ENCODE measurements around the gene ZNF609. TPM values are rescaled to one million over a fixed set of nuclear protein-coding genes. Genes with fewer than 3 reads are reported as not detected.
A peak's percentile ranks its signal among the peaks of the same experiment; 100 is the strongest.

The ZNF609 gene
- total and polyA plus RNA-seq, 10 of the 15 experiments (the other 5 are each of a cell fraction or from before 2014, with no cell fraction given): 5.1 to 35.3 (median 13.6) TPM

DNA sequence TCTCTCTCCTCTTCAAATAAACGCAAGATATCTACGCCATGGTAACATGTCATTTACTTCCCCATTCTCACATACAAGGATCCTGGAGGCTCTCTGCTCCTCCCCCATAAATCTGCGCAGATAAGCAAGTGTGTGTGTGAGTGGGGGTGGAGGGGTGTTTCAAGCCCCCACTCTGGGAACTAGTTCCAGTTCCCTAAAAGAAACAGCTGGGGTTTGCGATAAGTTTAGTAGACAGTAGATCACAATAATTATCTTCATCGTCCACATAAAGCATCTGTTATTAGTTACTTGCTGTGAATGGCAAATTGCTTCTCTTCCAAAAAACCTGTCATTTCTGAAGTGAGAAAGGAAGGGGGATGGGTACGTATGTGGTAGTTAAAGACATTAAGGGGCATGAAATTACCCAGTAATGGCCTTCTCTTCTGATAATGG, 235.2 kb downstream of the ZNF609 start (continued):
- TF ChIP-seq, protein P1, sequence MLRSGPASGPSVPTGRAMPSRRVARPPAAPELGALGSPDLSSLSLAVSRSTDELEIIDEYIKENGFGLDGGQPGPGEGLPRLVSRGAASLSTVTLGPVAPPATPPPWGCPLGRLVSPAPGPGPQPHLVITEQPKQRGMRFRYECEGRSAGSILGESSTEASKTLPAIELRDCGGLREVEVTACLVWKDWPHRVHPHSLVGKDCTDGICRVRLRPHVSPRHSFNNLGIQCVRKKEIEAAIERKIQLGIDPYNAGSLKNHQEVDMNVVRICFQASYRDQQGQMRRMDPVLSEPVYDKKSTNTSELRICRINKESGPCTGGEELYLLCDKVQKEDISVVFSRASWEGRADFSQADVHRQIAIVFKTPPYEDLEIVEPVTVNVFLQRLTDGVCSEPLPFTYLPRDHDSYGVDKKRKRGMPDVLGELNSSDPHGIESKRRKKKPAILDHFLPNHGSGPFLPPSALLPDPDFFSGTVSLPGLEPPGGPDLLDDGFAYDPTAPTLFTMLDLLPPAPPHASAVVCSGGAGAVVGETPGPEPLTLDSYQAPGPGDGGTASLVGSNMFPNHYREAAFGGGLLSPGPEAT (IDR thresholded peaks at IDR 0.05; ENCODE audit: low read depth): 0 out of 2 replicates have a peak, but pooled peaks have one; percentile 22
- TF ChIP-seq KDM1A (IDR thresholded peaks at IDR 0.05; ENCODE audit: borderline replicate concordance) (no peak), SIN3A (IDR thresholded peaks at IDR 0.05; ENCODE audit: low read depth, low read length) (no peak), CHD2 (IDR thresholded peaks at IDR 0.05; ENCODE audit: borderline replicate concordance, low read depth, low read length) (peak; percentile 50; the same call in 1 of the 2 replicates), FOXK2 (IDR thresholded peaks at IDR 0.05) (no peak), NR2F1 (conservative IDR thresholded peaks at IDR 0.05) (no peak), YY1 (IDR thresholded peaks at IDR 0.05; ENCODE audit: low read depth, low read length) (no peak), TAF1 (IDR thresholded peaks at IDR 0.05; ENCODE audit: borderline replicate concordance, low read depth, low read length) (no peak)
- TF ChIP-seq, protein P2, sequence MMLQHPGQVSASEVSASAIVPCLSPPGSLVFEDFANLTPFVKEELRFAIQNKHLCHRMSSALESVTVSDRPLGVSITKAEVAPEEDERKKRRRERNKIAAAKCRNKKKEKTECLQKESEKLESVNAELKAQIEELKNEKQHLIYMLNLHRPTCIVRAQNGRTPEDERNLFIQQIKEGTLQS (IDR thresholded peaks at IDR 0.05; ENCODE audit: borderline replicate concordance, extremely low read depth, low read depth, low read length): no peak

DNA sequence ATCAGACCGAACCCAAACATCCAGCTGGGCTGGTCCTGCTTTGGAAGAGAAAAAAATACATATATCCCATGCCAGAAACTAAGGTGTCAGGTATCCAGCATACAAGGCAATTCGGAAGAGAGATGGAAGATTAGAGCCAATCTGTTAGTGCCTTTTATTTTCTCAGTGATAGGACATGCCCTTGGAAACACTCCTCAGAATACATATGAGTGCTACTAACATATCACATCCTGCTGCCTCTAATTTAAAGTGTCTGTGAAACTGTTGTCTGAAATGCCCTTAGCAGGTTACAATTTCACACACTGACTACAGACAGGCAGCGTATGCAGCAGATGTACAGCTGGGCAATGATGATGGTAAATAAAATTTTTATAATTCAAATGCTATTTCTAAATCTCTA, 236.1 kb downstream of the ZNF609 start:
- intact Hi-C loops (cut with micrococcal nuclease; ENCODE audit: unreplicated experiment) (no loop called here), in situ Hi-C loops (cut with MboI) (no loop called here)
- SMC1A ChIA-PET (ENCODE audit: uncharacterized antibody, unreplicated experiment): interaction anchor here (0.8 to 5.6 kb wide), 8 partner anchors 11 to 62 kb away, joined by 3 to 41 read pairs (median 10); no protein-coding TSS in a partner anchor
- H3K4me3 ChIP-seq: no peak overlapping the region
- peaks cover 36% of the 10 kb centered on the region for H3K4me1 ChIP-seq (ENCODE audit: control insufficient read depth, insufficient read depth, low read length)
- H3K36me3 ChIP-seq (ENCODE audit: control insufficient read depth in 2 of 2, insufficient read depth in 2 of 2, low read length in 1 of 2): peaks cover 2 to 9% of the 10 kb centered on the region in 2 experiments; a peak in 3 of 4 replicates
- DNase-seq (ENCODE audit: low read depth, low spot score): no peak
- H2AFZ ChIP-seq (ENCODE audit: control insufficient read depth, low read depth, low read length): no peak overlapping the region
- H3K4me2 ChIP-seq (ENCODE audit: control insufficient read depth, insufficient read depth): no peak overlapping the region
- POLR2A ChIA-PET: interaction anchor here (0.6 to 2.1 kb wide), 6 partner anchors 8 to 207 kb away, joined by 3 to 6 read pairs (median 4); no protein-coding TSS in a partner anchor
- H3K9ac ChIP-seq (ENCODE audit: control insufficient read depth, insufficient read depth, low read length): no peak overlapping the region
- H3K9me3 ChIP-seq (replicated peaks; ENCODE audit: control insufficient read depth, insufficient read depth, low read length): no peaks in the 10 kb centered on the region
- no peak for FAIRE-seq
- no peak for ATAC-seq
- peaks cover 58% of the 10 kb centered on the region for H3K79me2 ChIP-seq (ENCODE audit: control insufficient read depth, insufficient read depth, low read length)
- H4K20me1 ChIP-seq (ENCODE audit: control insufficient read depth, insufficient read depth): peaks cover 3% of the 10 kb centered on the region; the same call in 1 of the 2 replicates
- H3K27ac ChIP-seq (ENCODE audit: control insufficient read depth, insufficient read depth): no peak overlapping the region
- WGBS (ENCODE audit: insufficient coverage, insufficient replicate concordance, low lambda C conversion rate, missing lambda C conversion rate): 92% methylated on average over 3 of the region's 3 CpGs
- CTCF ChIA-PET: interaction anchor here (1.4 to 15.4 kb wide), 5 partner anchors 10 to 113 kb away, joined by 4 to 267 read pairs (median 7); no protein-coding TSS in a partner anchor
- no TSS peak for BruUV-seq (replicated peaks)
- H3K27me3 ChIP-seq (replicated peaks in 1 of 2; ENCODE audit: control insufficient read depth in 2 of 2, insufficient read depth in 2 of 2, low read length in 1 of 2): no peaks in the 10 kb centered on the region
- RAD21 ChIA-PET (ENCODE audit: unreplicated experiment): interaction anchor here (1.3 to 6.1 kb wide), 3 partner anchors 10 to 76 kb away, joined by 3 to 41 read pairs (median 5); no protein-coding TSS in a partner anchor
- TF ChIP-seq, protein P3, sequence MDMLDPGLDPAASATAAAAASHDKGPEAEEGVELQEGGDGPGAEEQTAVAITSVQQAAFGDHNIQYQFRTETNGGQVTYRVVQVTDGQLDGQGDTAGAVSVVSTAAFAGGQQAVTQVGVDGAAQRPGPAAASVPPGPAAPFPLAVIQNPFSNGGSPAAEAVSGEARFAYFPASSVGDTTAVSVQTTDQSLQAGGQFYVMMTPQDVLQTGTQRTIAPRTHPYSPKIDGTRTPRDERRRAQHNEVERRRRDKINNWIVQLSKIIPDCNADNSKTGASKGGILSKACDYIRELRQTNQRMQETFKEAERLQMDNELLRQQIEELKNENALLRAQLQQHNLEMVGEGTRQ (IDR thresholded peaks at IDR 0.05; ENCODE audit: borderline replicate concordance, low read depth, low read length): no peak
- TF ChIP-seq POLR2AphosphoS5 (IDR thresholded peaks at IDR 0.05; ENCODE audit: low read length) (no peak), ZZZ3 (IDR thresholded peaks at IDR 0.05; ENCODE audit: control insufficient read depth, insufficient read length, low read depth) (no peak), FOS (IDR thresholded peaks at IDR 0.05; ENCODE audit: borderline replicate concordance, extremely low read depth, insufficient read length) (no peak), HDAC6 (IDR thresholded peaks at IDR 0.05; ENCODE audit: unreplicated experiment) (no peak), EZH2 (IDR thresholded peaks at IDR 0.05; ENCODE audit: borderline replicate concordance, control insufficient read depth, low read depth, low read length) (no peak), POLR2A (IDR thresholded peaks at IDR 0.05; ENCODE audit: low read depth, low read length) (no peak), YY1 (IDR thresholded peaks at IDR 0.05; ENCODE audit: low read depth, low read length) (no peak), PAX8 (IDR thresholded peaks at IDR 0.05) (no peak), ZNF622 (IDR thresholded peaks at IDR 0.05) (no peak), HDAC2 (IDR thresholded peaks at IDR 0.05) (no peak), RELA (IDR thresholded peaks at IDR 0.05; ENCODE audit: borderline replicate concordance, partially characterized antibody) (no peak), BCL11A (IDR thresholded peaks at IDR 0.05; ENCODE audit: low read depth, low read length) (no peak), SMAD5 (IDR thresholded peaks at IDR 0.05; ENCODE audit: low read depth) (no peak), GABPA (IDR thresholded peaks at IDR 0.05; ENCODE audit: low read depth) (no peak)
